ENCODE results near the gene HOPX. TPM values are rescaled to one million over a fixed set of nuclear protein-coding genes. Genes with fewer than 3 reads are reported as not detected.

Gene HOPX
- total RNA-seq, 1 experiment from 2014 or later = not detected

GRCh38 chr4:56683455-56683854 lies 2.4 kb upstream of the HOPX start:
- no peak overlapping the region for H3K18ac ChIP-seq (ENCODE audit: insufficient read length, low read depth, low read length)
- H2BK12ac ChIP-seq (ENCODE audit: insufficient read length, low read depth, low read length) = no peak overlapping the region
- no peak overlapping the region for H2BK15ac ChIP-seq (ENCODE audit: low read depth, low read length)
- H3K4me3 Mint-ChIP-seq = no peak overlapping the region
- no peak overlapping the region for H3K56ac ChIP-seq (ENCODE audit: insufficient read length, low read depth, low read length)
- H4K91ac ChIP-seq (ENCODE audit: insufficient read length, low read depth, low read length) = no peak overlapping the region
- no peak overlapping the region for H3K4ac ChIP-seq (ENCODE audit: low read depth, low read length)
- no peaks in the 10 kb centered on the region for H3K4me1 ChIP-seq (ENCODE audit: insufficient read depth, low read length)
- H3K27ac ChIP-seq (ENCODE audit: insufficient read length, low read depth, low read length) = no peak overlapping the region
- H2BK20ac ChIP-seq (ENCODE audit: low read depth, low read length, poor library complexity, severe bottlenecking) = no peak overlapping the region
- DNase-seq = no peak
- H3K14ac ChIP-seq (ENCODE audit: insufficient read depth, low read length) = no peak overlapping the region
- H3K9me3 Mint-ChIP-seq = no peaks in the 10 kb centered on the region
- H3K27ac Mint-ChIP-seq = no peak overlapping the region
- no peak overlapping the region for H2AFZ ChIP-seq (ENCODE audit: low read length)
- no peak overlapping the region for H2BK120ac ChIP-seq (ENCODE audit: low read depth, low read length, poor library complexity, severe bottlenecking)
- WGBS (ENCODE audit: extremely low coverage, insufficient read length, low lambda C conversion rate) = no CpG with 5 or more reads among the region's 2 CpGs
- H3K9me3 ChIP-seq (ENCODE audit: control insufficient read depth, low read depth, low read length) = no peaks in the 10 kb centered on the region
- H3K79me2 ChIP-seq (ENCODE audit: insufficient read depth, low read length) = no peaks in the 10 kb centered on the region
- H4K20me1 ChIP-seq (ENCODE audit: control insufficient read depth, insufficient read depth, insufficient read length) = no peaks in the 10 kb centered on the region
- H3K9ac ChIP-seq (ENCODE audit: extremely low read depth, insufficient read length, low read length) = no peak overlapping the region
- H3K27me3 Mint-ChIP-seq (ENCODE audit: low read depth) = peaks cover 43% of the 10 kb centered on the region
- no peaks in the 10 kb centered on the region for H3K36me3 Mint-ChIP-seq (ENCODE audit: insufficient read depth in 1 of 3, low read depth in 3 of 3)
- no peak for TF ChIP-seq CTCF (conservative IDR thresholded peaks at IDR 0.05)
- no peak overlapping the region for H3T11ph ChIP-seq (ENCODE audit: low read length)
- no peak overlapping the region for H2AK5ac ChIP-seq (ENCODE audit: insufficient read length, low read length)
- H3K23me2 ChIP-seq (ENCODE audit: insufficient read length, low read depth, low read length, poor library complexity, severe bottlenecking) = no peaks in the 10 kb centered on the region
- H3K79me1 ChIP-seq (ENCODE audit: insufficient read depth, low read depth, low read length, poor library complexity, severe bottlenecking) = no peaks in the 10 kb centered on the region
- no peaks in the 10 kb centered on the region for H3K27me3 ChIP-seq (ENCODE audit: insufficient read depth, low read length)
- H3K4me2 ChIP-seq (ENCODE audit: insufficient read depth, insufficient read length, low read length) = no peak overlapping the region
- H2BK5ac ChIP-seq (ENCODE audit: insufficient read length, low read length) = no peak overlapping the region
- peaks cover 12 to 17% of the 10 kb centered on the region in 2 experiments for H3K4me1 Mint-ChIP-seq
- H4K5ac ChIP-seq (ENCODE audit: insufficient read length, low read depth, low read length) = no peak overlapping the region
- H4K8ac ChIP-seq (replicated peaks; ENCODE audit: insufficient read length, low read depth, low read length) = no peak overlapping the region
- no peak overlapping the region for H3K23ac ChIP-seq (ENCODE audit: insufficient read length, low read depth, low read length)
